Measurements from ENCODE around the gene CXXC4. TPM values are rescaled to one million over a fixed set of nuclear protein-coding genes. Genes with fewer than 3 reads are reported as not detected.

The CXXC4 gene
- total RNA-seq, 1 experiment from 2014 or later: 4.2 TPM

- Histone ChIP-seq H3K9ac (ENCODE audit: extremely low read depth, insufficient read length, low read length) (no peak overlapping the region), H3K4ac (ENCODE audit: low read depth, low read length) (no peak overlapping the region), H3K27me3 (ENCODE audit: insufficient read depth, low read length) (no peaks in the 10 kb centered on the region), H3K79me2 (ENCODE audit: insufficient read depth, low read length) (no peaks in the 10 kb centered on the region), H3K23ac (ENCODE audit: insufficient read length, low read depth, low read length) (no peak overlapping the region), H3K14ac (ENCODE audit: insufficient read depth, low read length) (no peak overlapping the region), H3K23me2 (ENCODE audit: insufficient read length, low read depth, low read length, poor library complexity, severe bottlenecking) (peaks cover 3% of the 10 kb centered on the region), H2BK5ac (ENCODE audit: insufficient read length, low read length) (no peak overlapping the region), H3K79me1 (ENCODE audit: insufficient read depth, low read depth, low read length, poor library complexity, severe bottlenecking) (no peaks in the 10 kb centered on the region), H3K4me1 (ENCODE audit: insufficient read depth, low read length) (peaks cover 11% of the 10 kb centered on the region), H3T11ph (ENCODE audit: low read length) (no peak overlapping the region), H3K4me2 (ENCODE audit: insufficient read depth, insufficient read length, low read length) (no peak overlapping the region), H2AFZ (ENCODE audit: low read length) (no peak overlapping the region), H4K5ac (ENCODE audit: insufficient read length, low read depth, low read length) (no peak overlapping the region), H3K27ac (ENCODE audit: insufficient read length, low read depth, low read length) (no peak overlapping the region), H4K91ac (ENCODE audit: insufficient read length, low read depth, low read length) (no peak overlapping the region), H2AK5ac (ENCODE audit: insufficient read length, low read length) (no peak overlapping the region), H3K18ac (ENCODE audit: insufficient read length, low read depth, low read length) (no peak overlapping the region), H2BK120ac (ENCODE audit: low read depth, low read length, poor library complexity, severe bottlenecking) (no peak overlapping the region), H3K9me3 (ENCODE audit: control insufficient read depth, low read depth, low read length) (no peaks in the 10 kb centered on the region), H4K8ac (replicated peaks; ENCODE audit: insufficient read length, low read depth, low read length) (no peak overlapping the region), H2BK15ac (ENCODE audit: low read depth, low read length) (no peak overlapping the region), H4K20me1 (ENCODE audit: control insufficient read depth, insufficient read depth, insufficient read length) (no peaks in the 10 kb centered on the region), H2BK20ac (ENCODE audit: low read depth, low read length, poor library complexity, severe bottlenecking) (no peak overlapping the region), H2BK12ac (ENCODE audit: insufficient read length, low read depth, low read length) (no peak overlapping the region), H3K56ac (ENCODE audit: insufficient read length, low read depth, low read length) (no peak overlapping the region)
- no peaks in the 10 kb centered on the region for H3K27me3 Mint-ChIP-seq (ENCODE audit: low read depth)
- H3K36me3 Mint-ChIP-seq (ENCODE audit: insufficient read depth in 1 of 3, low read depth in 3 of 3): no peaks in the 10 kb centered on the region
- H3K9me3 Mint-ChIP-seq: no peaks in the 10 kb centered on the region
- no peak overlapping the region for H3K4me3 Mint-ChIP-seq
- no peak for TF ChIP-seq CTCF (conservative IDR thresholded peaks at IDR 0.05)
- H3K4me1 Mint-ChIP-seq: peaks cover 35% of the 10 kb centered on the region in 2 experiments
- no peak for DNase-seq
- H3K27ac Mint-ChIP-seq: peak overlapping the region in 1 of 3 experiments; percentile 12; a peak in 1 of 7 replicates
- WGBS (ENCODE audit: extremely low coverage, insufficient read length, low lambda C conversion rate): no CpG with 5 or more reads among the region's 2 CpGs
Measured at GRCh38 chr4:104421566-104421965, 73.1 kb downstream of the CXXC4 start.
